ENCODE results near the gene NUS1.
"Not testable (repeated sequence)": the region's sequence is repeated elsewhere in the genome, so short reads cannot be mapped to it uniquely, and the experiment has no call there.

- TF ChIP-seq ZNF350 (tag by site-specific recombination; IDR thresholded peaks at IDR 0.05); CTCF (tag by site-specific recombination; IDR thresholded peaks at IDR 0.05); ZNF221 (tag by site-specific recombination; IDR thresholded peaks at IDR 0.05; ENCODE audit: borderline replicate concordance); GLI4 (tag by site-specific recombination; IDR thresholded peaks at IDR 0.05); GLI2 (tag by site-specific recombination; IDR thresholded peaks at IDR 0.05; ENCODE audit: borderline replicate concordance, low read depth); TRIM28 (IDR thresholded peaks at IDR 0.05; ENCODE audit: borderline replicate concordance, low read length); ZNF292 (tag by site-specific recombination; IDR thresholded peaks at IDR 0.05; ENCODE audit: borderline replicate concordance, low read depth); ZBTB21 (tag by site-specific recombination; IDR thresholded peaks at IDR 0.05); ZNF830 (tag by site-specific recombination; IDR thresholded peaks at IDR 0.05; ENCODE audit: low read depth); RBAK (tag by site-specific recombination; IDR thresholded peaks at IDR 0.05); ZNF707 (tag by site-specific recombination; IDR thresholded peaks at IDR 0.05); KLF8 (tag by site-specific recombination; IDR thresholded peaks at IDR 0.05); ZSCAN4 (tag by site-specific recombination; IDR thresholded peaks at IDR 0.05); ZBTB44 (tag by site-specific recombination; IDR thresholded peaks at IDR 0.05): not testable (repeated sequence)
Observed at GRCh38 chr6:117675658-117676301, 511 bp downstream of the NUS1 start.
